NCI-H2081 (cell line): ENCODE measurements around the gene BAG5.
A peak's percentile ranks its signal among the peaks of the same experiment; 100 is the strongest.
"Not testable (repeated sequence)": the region's sequence is repeated elsewhere in the genome, so short reads cannot be mapped to it uniquely, and the experiment has no call there.

Source experiments
- DNase-seq, 2 experiments: peaks; one replicate each; lab custom pipeline; 2025; lab: John Stamatoyannopoulos, UW

Gene BAG5

GRCh38 chr14:103562429-103563225 is at the start of gene BAG5, which contains the start of gene COA8:
TSS of gene BAG5 (minus strand) at chr14:103562657. CDS start at chr14:103561164, 1,493 bp downstream.
TSS of gene COA8 (plus strand) at chr14:103562960. CDS start at chr14:103563002, 42 bp downstream.
- peak; percentile 83 to 93 for DNase-seq

GRCh38 chr14:103611215-103611614 is 48.8 kb upstream of the BAG5 start:
- DNase-seq: no peak

- DNase-seq: not testable (repeated sequence)
Observed at GRCh38 chr14:103609081-103609480, 46.6 kb upstream of the BAG5 start.

- no peak for DNase-seq
Observed at GRCh38 chr14:103607822-103608221, 45.4 kb upstream of the BAG5 start.

- DNase-seq: peak; percentile 84 to 91
Observed at GRCh38 chr14:103606963-103607668, 44.7 kb upstream of the BAG5 start.

GRCh38 chr14:103604620-103605019 is 42.2 kb upstream of the BAG5 start:
- DNase-seq: no peak

- no peak for DNase-seq
Observed at GRCh38 chr14:103600503-103600902, 38.0 kb upstream of the BAG5 start.

- no peak for DNase-seq
Observed at GRCh38 chr14:103597623-103598377, 35.3 kb upstream of the BAG5 start.

- DNase-seq: peak; percentile 66 to 82
Observed at GRCh38 chr14:103594265-103594664, 31.8 kb upstream of the BAG5 start.

- no peak for DNase-seq
Observed at GRCh38 chr14:103593577-103593976, 31.1 kb upstream of the BAG5 start.

- no peak for DNase-seq
Observed at GRCh38 chr14:103584326-103584915, 22.0 kb upstream of the BAG5 start.

GRCh38 chr14:103581954-103582703 is 19.7 kb upstream of the BAG5 start:
- no peak for DNase-seq

GRCh38 chr14:103581206-103581605 is 18.7 kb upstream of the BAG5 start:
- no peak for DNase-seq

- DNase-seq: no peak
Observed at GRCh38 chr14:103578401-103579075, 16.1 kb upstream of the BAG5 start.

GRCh38 chr14:103576371-103577024 is 14.0 kb upstream of the BAG5 start:
- peak; percentile 73 to 83 for DNase-seq

- no peak for DNase-seq
Observed at GRCh38 chr14:103574707-103575285, 12.3 kb upstream of the BAG5 start.

- DNase-seq: no peak
Observed at GRCh38 chr14:103574104-103574503, 11.6 kb upstream of the BAG5 start.

GRCh38 chr14:103569408-103569807 is 7.0 kb upstream of the BAG5 start:
- no peak for DNase-seq

GRCh38 chr14:103568952-103569351 is 6.5 kb upstream of the BAG5 start:
- peak; percentile 90 to 96 for DNase-seq
